DOHH2 (cell line): Measurements from ENCODE around the gene CLDN14.

Experiments
- H3F3A ChIP-seq: fragments of 200-600 bp; sonication (generic), shearing (Covaris generic); 2 replicates; pipeline ENCODE4 v1.6.0; 2016; ENCODE audit warnings: antibody characterized with exemption, mild to moderate bottlenecking; ENCODE audit not compliant: control insufficient read depth, insufficient read depth
- H3K27ac ChIP-seq: fragments of 200-600 bp; sonication (generic); 2 replicates; pipeline ENCODE4 v1.5.1; 2014; ENCODE audit warnings: low read depth, mild to moderate bottlenecking, low read length, moderate library complexity
- H3K27me3 ChIP-seq: fragments of 200-600 bp; sonication (generic); 2 replicates; pipeline ENCODE4 v1.6.1; 2014; ENCODE audit warnings: mild to moderate bottlenecking, low read length, mixed read lengths; ENCODE audit not compliant: control insufficient read depth
- H3K36me3 ChIP-seq: fragments of 200-600 bp; sonication (generic); 2 replicates; pipeline ENCODE4 v1.6.1; 2014; ENCODE audit warnings: mild to moderate bottlenecking, low read length, moderate library complexity, mixed read lengths; ENCODE audit not compliant: control insufficient read depth
- H3K4me1 ChIP-seq: fragments of 200-600 bp; sonication (generic); 2 replicates; pipeline ENCODE4 v1.6.1; 2014; ENCODE audit warnings: mild to moderate bottlenecking, low read length, mixed read lengths; ENCODE audit not compliant: control insufficient read depth
- H3K4me2 ChIP-seq: fragments of 200-600 bp; sonication (generic); 2 replicates; pipeline ENCODE4 v1.6.0; 2014; ENCODE audit warnings: mild to moderate bottlenecking, low read length, moderate library complexity
- H3K4me3 ChIP-seq: fragments of 200-600 bp; sonication (generic); 2 replicates; pipeline ENCODE4 v1.5.1; 2014; ENCODE audit warnings: mild to moderate bottlenecking, low read length, mixed read lengths
- H3K79me2 ChIP-seq: fragments of 200-600 bp; sonication (generic); 2 replicates; pipeline ENCODE4 v1.6.1; 2014; ENCODE audit warnings: mild to moderate bottlenecking, low read length, mixed read lengths; ENCODE audit not compliant: control insufficient read depth
- H3K9me2 ChIP-seq: fragments of 200-600 bp; sonication (generic); replicated peaks from 2 replicates; pipeline ENCODE4 v1.6.1; 2014; ENCODE audit warnings: mild to moderate bottlenecking, low read length, mixed read lengths; ENCODE audit not compliant: control insufficient read depth
- H3K9me3 ChIP-seq: fragments of 200-600 bp; sonication (generic); 2 replicates; pipeline ENCODE4 v1.6.1; 2014; ENCODE audit warnings: antibody characterized with exemption, low read length, mixed read lengths; ENCODE audit not compliant: control insufficient read depth, insufficient read depth
- H4K20me1 ChIP-seq: fragments of 200-600 bp; sonication (generic); 2 replicates; pipeline ENCODE4 v1.6.0; 2014; ENCODE audit warnings: low read depth, mild to moderate bottlenecking, antibody characterized with exemption, low read length, moderate library complexity; ENCODE audit not compliant: control insufficient read depth, insufficient read depth
- CTCF ChIP-seq: fragments of 200-600 bp; sonication (generic); IDR thresholded peaks from one replicate; pipeline ENCODE4 v1.5.1; 2014; ENCODE audit warnings: antibody characterized with exemption, mild to moderate bottlenecking, low read depth, low read length; ENCODE audit not compliant: poor library complexity, severe bottlenecking
- EZH2phosphoT487 ChIP-seq: fragments of 200-600 bp; sonication (generic); IDR thresholded peaks from 2 replicates; pipeline ENCODE4 v1.6.1; 2017; ENCODE audit warnings: borderline replicate concordance, mild to moderate bottlenecking, antibody characterized with exemption, low read length, moderate library complexity, mixed read lengths

CLDN14 gene

GRCh38 chr21:36485476-36485875 is 5.6 kb upstream of the CLDN14 start:
- Histone ChIP-seq H3K4me1 (no peaks in the 10 kb centered on the region), H4K20me1 (no peaks in the 10 kb centered on the region), H3K4me3 (no peak overlapping the region), H3K27me3 (no peaks in the 10 kb centered on the region), H3F3A (no peaks in the 10 kb centered on the region), H3K79me2 (no peaks in the 10 kb centered on the region), H3K4me2 (no peak overlapping the region), H3K9me3 (no peaks in the 10 kb centered on the region), H3K27ac (no peak overlapping the region), H3K36me3 (no peaks in the 10 kb centered on the region), H3K9me2 (no peaks in the 10 kb centered on the region)
- TF ChIP-seq EZH2phosphoT487: no peak

GRCh38 chr21:36483095-36483494 is 3.2 kb upstream of the CLDN14 start:
- H3K4me2 ChIP-seq: no peak overlapping the region
- H3F3A ChIP-seq: no peaks in the 10 kb centered on the region
- no peak for TF ChIP-seq EZH2phosphoT487
- TF ChIP-seq CTCF: no peak
- H3K9me2 ChIP-seq: no peaks in the 10 kb centered on the region
- no peak overlapping the region for H3K4me3 ChIP-seq
- no peaks in the 10 kb centered on the region for H3K79me2 ChIP-seq
- H3K36me3 ChIP-seq: no peaks in the 10 kb centered on the region
- H3K9me3 ChIP-seq: no peaks in the 10 kb centered on the region
- no peaks in the 10 kb centered on the region for H4K20me1 ChIP-seq
- no peak overlapping the region for H3K27ac ChIP-seq
- H3K4me1 ChIP-seq: no peaks in the 10 kb centered on the region
- H3K27me3 ChIP-seq: no peaks in the 10 kb centered on the region

- no peaks in the 10 kb centered on the region for H3K27me3 ChIP-seq
- no peak overlapping the region for H3K4me3 ChIP-seq
- H3K4me2 ChIP-seq: no peak overlapping the region
- TF ChIP-seq EZH2phosphoT487 (no peak), CTCF (no peak)
- H3K9me3 ChIP-seq: no peaks in the 10 kb centered on the region
- no peaks in the 10 kb centered on the region for H3K9me2 ChIP-seq
- H3K36me3 ChIP-seq: no peaks in the 10 kb centered on the region
- no peaks in the 10 kb centered on the region for H4K20me1 ChIP-seq
- H3F3A ChIP-seq: no peaks in the 10 kb centered on the region
- no peak overlapping the region for H3K27ac ChIP-seq
- H3K4me1 ChIP-seq: no peaks in the 10 kb centered on the region
- H3K79me2 ChIP-seq: no peaks in the 10 kb centered on the region
Measured at GRCh38 chr21:36482673-36483072, 2.8 kb upstream of the CLDN14 start.

- no peaks in the 10 kb centered on the region for H3F3A ChIP-seq
- H3K27ac ChIP-seq: no peak overlapping the region
- no peaks in the 10 kb centered on the region for H3K9me2 ChIP-seq
- TF ChIP-seq CTCF: no peak
- TF ChIP-seq EZH2phosphoT487: no peak
- no peaks in the 10 kb centered on the region for H3K79me2 ChIP-seq
- no peaks in the 10 kb centered on the region for H3K4me1 ChIP-seq
- no peak overlapping the region for H3K4me2 ChIP-seq
- no peak overlapping the region for H3K4me3 ChIP-seq
- no peaks in the 10 kb centered on the region for H3K36me3 ChIP-seq
- H3K9me3 ChIP-seq: no peaks in the 10 kb centered on the region
- H3K27me3 ChIP-seq: no peaks in the 10 kb centered on the region
- no peaks in the 10 kb centered on the region for H4K20me1 ChIP-seq
Measured at GRCh38 chr21:36482181-36482580, 2.3 kb upstream of the CLDN14 start.
